HG02884 (cell line): ENCODE measurements around the gene MYT1.

Experiments
- ATAC-seq: cut with Tn5 transposase; IDR thresholded peaks from one replicate; pipeline ENCODE4 v1.9.1; 2021; ENCODE audit warnings: mild to moderate bottlenecking, moderate library complexity; ENCODE audit not compliant: unreplicated experiment

Gene MYT1

DNA sequence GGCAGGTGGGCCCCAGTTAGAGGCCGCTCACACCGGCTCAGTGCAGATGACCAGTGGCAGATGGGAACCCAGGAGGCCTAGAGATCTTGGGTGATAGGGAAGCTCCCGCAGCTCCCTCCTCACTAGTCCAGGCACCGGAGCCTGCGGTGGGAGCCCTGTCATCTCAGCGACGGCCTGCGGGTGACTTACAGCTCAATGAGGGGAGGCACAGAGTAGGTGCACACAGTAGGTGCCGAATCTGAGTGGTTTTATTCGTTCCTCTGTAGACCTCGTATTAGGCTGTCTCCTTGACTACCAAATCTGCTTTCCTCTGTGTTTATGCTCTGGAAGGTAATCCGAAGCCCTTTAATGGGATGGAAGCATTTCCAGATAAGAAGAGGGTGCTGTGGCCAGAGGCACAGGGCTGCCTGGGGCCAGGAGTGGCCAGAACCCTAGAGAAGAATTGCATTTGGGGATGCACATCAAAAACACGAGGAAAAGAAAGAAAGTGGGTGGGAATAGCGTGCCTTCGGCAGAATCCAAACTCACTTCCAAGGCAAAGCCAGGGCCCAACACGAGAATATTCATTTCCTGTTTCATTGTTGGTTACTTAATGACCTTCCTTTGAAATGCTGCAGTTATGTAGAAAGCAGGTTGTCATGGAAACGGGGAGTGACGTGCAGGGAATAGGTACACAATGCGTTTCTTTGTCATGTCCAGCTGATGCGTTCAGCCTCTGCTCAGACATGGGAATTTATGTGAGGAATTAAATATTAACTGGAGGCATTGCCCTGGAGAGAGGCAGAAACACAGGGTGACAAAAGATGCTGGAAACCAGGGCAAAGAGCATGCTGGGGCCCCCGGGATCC, 24.7 kb downstream of the MYT1 start:
- ATAC-seq = no peak

DNA sequence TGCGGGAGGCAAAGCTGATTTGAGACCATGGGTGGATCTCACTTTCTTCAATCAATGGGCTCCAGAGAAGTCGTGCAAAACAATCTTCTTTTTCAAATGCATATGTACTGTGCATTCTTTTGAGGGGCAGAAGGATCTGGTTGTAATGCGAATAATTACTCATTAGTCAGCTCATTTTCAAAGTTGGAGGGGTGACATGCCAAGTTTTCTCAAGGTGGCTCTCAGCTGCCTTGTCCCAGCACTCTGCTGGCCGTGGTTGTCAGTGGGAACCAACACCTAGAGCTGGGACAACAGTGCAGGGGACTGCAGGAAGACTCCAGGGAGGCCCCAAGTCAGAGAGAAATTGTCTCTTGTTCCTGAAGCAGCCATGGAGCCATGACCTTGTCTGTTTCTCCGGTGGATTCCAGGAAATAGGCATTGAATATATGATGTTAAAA, 25.3 kb downstream of the MYT1 start:
- no peak for ATAC-seq

DNA sequence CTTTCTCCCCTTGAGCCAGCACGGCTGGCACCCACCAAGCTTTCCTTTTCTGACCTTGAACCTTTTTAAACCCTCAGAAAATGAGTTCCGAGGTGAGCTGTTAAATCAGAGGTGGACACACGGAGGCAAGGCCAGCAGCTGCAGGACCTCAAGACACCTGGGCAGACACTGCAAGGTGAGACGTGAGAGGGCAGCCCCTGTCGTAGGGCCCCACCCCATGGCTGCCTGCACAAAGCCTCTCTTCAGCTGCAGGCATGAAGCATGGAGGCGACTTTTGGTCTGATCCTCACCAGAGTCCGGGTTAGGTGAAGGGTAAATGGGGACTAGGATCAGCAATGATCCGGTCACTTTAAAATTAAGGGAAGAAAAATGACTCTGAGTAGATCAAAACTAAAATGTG, 25.7 kb downstream of the MYT1 start:
- no peak for ATAC-seq

- ATAC-seq = no peak
These were observed 26.8 kb downstream of the MYT1 start for GRCh38 chr20:64191002-64191401.

- no peak for ATAC-seq
These were observed 28.2 kb downstream of the MYT1 start for GRCh38 chr20:64192406-64192805.

GRCh38 chr20:64193058-64193457, 28.8 kb downstream of the MYT1 start:
- ATAC-seq = no peak

DNA sequence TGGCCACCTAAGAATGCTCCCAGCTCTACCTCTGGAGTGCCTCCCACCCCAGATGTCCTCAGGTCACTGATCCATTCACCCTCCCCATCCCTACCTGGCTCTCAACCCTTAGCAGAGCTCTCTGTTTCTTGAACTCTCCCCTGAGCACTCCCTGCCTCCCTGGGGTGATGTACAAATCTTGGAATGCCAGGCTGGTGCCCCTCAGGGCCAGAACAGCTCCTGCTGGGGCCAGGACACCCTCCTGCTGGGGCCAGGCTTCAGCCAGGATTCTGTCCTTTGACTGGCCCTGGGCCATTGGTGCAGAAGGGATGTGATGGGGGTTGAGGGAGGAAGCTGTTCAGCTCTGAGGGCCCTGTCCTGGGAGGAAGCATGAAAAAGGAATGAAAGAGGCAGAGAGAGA, 30.0 kb downstream of the MYT1 start:
- no peak for ATAC-seq

DNA sequence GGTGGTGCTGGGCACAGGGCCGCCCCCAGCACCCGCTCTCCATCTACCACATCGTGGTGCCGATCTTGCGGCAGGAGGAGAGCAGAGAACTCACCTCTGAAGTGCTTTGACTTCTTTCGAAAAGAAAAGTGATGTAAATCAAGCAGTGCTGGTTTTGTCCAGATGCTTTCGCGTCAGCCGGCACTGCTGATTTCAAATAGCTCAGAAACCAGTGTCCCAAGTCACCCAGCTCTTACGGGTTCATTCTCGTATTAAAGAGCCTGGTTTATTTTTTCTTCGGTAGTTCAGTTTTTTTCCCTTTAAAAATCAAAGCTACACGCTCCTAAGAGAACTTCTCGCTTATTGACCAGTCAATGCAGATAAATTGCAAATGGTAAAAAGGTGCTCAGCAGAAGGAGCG, 32.1 kb downstream of the MYT1 start:
- ATAC-seq = no peak

- no peak for ATAC-seq
These were observed 32.6 kb downstream of the MYT1 start for GRCh38 chr20:64196847-64197306.

GRCh38 chr20:64198347-64198746, 34.1 kb downstream of the MYT1 start:
- no peak for ATAC-seq

- no peak for ATAC-seq
These were observed 35.1 kb downstream of the MYT1 start for GRCh38 chr20:64199395-64199794.

DNA sequence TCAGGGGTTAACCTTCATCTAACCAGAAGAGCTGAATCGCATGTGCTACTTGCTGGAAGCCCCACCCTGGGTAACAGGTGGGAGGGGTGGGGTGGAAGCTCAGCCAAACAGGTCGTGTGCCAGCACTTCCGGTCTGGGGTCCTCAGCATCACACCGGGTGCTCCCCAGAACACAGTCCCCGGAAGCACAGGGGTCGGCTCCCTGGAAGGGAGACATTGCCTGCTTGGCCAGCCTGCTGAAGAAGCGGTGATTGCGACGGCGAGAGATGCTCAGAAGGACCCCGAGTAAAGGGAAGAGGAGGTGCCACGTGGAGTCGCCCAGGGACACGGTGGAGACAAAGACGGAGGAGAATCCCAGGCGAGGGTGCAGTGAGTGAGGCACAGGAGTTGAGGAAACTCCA, 36.5 kb downstream of the MYT1 start:
- ATAC-seq = no peak

DNA sequence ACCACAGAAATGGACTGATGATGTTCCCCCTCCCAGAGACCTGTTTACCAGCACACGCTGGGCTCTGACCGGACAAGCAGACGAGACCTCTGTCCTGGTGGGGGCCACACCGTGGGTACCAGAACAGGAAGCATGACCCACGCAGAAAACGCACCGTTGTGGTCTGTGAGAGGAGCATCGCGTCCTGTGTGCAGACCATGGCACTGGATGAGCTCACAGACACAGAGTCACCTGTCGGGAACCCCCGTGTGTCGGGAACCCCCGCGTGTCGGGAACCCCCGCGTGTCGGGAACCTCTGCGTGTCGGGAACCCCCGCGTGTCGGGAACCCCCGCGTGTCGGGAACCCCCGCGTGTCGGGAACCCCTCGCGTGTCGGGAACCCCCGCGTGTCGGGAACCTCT, 37.4 kb downstream of the MYT1 start:
- no peak for ATAC-seq

DNA sequence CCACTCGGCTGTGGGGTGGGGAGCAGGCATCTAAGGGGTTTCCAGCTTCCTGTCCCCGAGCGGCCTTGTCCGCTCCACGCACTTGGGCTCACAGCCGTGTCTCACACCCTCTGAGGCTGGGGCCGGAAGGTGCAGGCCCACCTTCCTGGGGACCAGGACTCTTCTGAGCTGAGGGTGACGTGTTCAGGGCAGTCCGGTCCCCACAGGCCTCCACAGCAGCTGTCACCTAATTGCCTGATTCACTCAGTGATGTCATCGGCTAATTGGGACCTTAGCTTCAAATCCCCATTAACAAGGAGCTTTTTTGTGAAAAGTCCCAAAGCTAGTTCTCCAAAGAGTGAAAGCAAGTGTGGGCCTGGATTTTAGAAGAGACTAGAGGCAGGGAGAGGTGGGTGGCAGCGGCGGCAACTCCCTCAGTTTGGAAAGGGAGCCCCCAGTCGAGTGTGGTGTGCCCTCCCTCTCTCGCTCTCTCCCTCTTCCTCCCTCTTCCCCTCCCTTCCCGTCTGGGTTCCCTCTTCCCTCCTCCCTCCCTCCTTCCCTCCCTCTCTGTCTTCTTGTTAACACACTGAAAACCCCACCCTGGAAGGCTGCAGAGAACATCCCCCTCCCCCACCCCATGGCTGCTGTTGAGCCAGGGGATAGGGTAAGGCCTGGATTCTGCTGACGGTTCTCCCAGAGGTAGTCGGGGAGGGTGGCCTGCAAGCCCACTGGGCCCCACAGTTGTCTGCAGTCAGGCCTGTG, 39.0 kb downstream of the MYT1 start:
- no peak for ATAC-seq

GRCh38 chr20:64205611-64206026, 41.4 kb downstream of the MYT1 start:
- ATAC-seq = no peak

DNA sequence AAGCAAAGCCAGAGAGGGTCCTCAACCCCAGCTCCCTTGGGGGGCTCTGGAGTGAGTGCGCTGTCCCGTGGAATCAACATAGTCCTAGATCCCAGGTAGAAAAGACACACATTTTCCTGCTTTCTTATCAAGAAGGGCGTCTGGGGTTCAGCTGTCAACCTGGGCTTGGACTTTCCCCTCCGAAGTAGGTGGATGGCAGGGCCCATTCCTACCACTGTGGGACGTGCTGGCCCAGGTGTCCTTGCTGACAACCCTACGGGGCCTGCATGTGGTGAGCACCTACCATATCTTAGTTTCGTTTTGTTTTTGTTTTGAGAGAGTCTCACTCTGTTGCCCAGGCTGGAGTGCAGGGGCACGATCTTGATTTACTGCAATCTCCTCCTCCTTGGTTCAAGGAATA, 42.4 kb downstream of the MYT1 start:
- no peak for ATAC-seq

DNA sequence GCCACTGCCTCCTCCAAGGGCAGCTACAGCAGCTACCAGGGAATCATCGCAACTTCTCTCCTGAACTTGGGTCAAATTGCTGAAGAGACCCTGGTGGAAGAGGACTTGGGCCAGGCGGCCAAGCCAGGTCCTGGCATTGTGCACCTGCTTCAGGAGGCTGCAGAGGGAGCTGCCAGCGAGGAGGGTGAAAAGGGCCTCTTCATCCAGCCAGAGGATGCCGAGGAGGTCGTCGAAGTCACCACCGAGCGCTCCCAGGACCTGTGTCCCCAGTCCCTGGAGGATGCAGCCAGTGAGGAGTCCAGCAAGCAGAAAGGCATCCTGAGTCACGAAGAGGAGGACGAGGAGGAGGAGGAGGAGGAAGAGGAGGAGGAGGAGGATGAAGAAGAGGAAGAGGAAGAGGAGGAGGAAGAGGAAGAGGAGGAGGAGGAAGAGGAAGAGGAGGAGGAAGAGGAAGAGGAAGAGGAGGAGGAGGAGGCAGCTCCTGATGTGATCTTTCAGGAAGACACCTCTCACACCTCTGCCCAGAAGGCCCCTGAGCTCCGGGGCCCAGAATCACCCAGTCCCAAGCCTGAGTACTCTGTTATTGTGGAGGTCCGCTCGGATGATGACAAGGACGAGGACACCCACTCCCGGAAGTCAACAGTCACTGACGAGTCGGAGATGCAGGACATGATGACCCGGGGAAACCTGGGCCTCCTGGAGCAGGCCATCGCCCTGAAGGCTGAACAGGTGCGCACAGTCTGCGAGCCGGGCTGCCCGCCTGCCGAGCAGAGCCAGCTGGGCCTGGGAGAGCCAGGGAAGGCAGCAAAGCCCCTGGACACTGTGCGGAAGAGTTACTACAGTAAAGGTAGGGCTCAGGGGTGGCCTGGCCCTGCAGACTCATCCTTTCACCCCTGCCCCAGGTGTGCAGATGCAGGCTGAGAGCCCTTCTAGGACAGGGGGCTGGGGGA, 43.7 kb downstream of the MYT1 start:
- no peak for ATAC-seq

DNA sequence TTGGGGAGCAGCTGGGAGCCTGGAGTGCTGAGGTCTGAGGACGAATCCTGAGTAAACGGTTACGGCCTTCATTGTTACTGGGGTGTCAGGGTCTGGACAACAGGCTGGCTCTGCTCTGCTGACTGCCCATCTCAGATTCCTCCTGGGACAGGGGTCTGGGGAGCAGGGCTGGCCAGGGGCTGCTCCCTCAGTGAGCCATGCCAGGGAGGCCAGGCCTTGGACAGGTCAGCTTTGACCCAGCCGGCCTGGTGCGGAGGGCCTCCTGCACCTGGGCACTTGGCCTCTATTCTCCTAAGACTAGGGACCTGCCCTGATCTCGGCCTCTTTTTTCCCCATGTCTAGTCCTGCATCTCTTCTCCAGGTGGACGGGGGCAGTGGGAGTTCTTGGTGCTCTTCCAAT, 44.9 kb downstream of the MYT1 start:
- ATAC-seq = no peak

GRCh38 chr20:64210656-64211369, 46.6 kb downstream of the MYT1 start:
- ATAC-seq = no peak

- no peak for ATAC-seq
These were observed 47.8 kb downstream of the MYT1 start for GRCh38 chr20:64211874-64212658.
